Skeletal muscle cell (primary cell): ENCODE data around the gene ZDHHC19.
"Not testable (repeated sequence)": the region's sequence is repeated elsewhere in the genome, so short reads cannot be mapped to it uniquely, and the experiment has no call there.

Experiments used
- DNase-seq: peaks from one replicate; pipeline ENCODE4 v3.0.0-alpha.2; 2010; ENCODE audit warnings: low read depth
- H3K4me3 ChIP-seq: 2 replicates; pipeline ENCODE4 v1.5.1; 2011; ENCODE audit warnings: low read depth, mild to moderate bottlenecking, control low read depth, low read length, moderate library complexity

The ZDHHC19 gene

GRCh38 chr3:196186651-196187573 lies 24.3 kb downstream of the ZDHHC19 start:
- no peak overlapping the region for H3K4me3 ChIP-seq
- no peak for DNase-seq

- H3K4me3 ChIP-seq, result no peak overlapping the region
- DNase-seq, result no peak
These were observed 26.3 kb downstream of the ZDHHC19 start for GRCh38 chr3:196184881-196185280.

GRCh38 chr3:196184169-196184432 lies 27.1 kb downstream of the ZDHHC19 start:
- not testable (repeated sequence) for DNase-seq, H3K4me3 ChIP-seq

GRCh38 chr3:196181127-196181546 lies 30.1 kb downstream of the ZDHHC19 start:
- DNase-seq, result no peak
- H3K4me3 ChIP-seq, result no peak overlapping the region

GRCh38 chr3:196180346-196180745 lies 30.9 kb downstream of the ZDHHC19 start:
- H3K4me3 ChIP-seq, result no peak overlapping the region
- no peak for DNase-seq

GRCh38 chr3:196179380-196180308 lies 31.6 kb downstream of the ZDHHC19 start:
- DNase-seq, result peak; percentile 47
- no peak overlapping the region for H3K4me3 ChIP-seq

GRCh38 chr3:196178993-196179379 lies 32.2 kb downstream of the ZDHHC19 start:
- DNase-seq, result no peak
- no peak overlapping the region for H3K4me3 ChIP-seq

- no peak for DNase-seq
These were observed 33.2 kb downstream of the ZDHHC19 start for GRCh38 chr3:196177967-196178366.

GRCh38 chr3:196177567-196177966 lies 33.6 kb downstream of the ZDHHC19 start:
- no peak overlapping the region for H3K4me3 ChIP-seq
- no peak for DNase-seq

More at GRCh38 chr3:196177967-196178366, 33.2 kb downstream of the ZDHHC19 start:
- H3K4me3 ChIP-seq, result no peak overlapping the region

GRCh38 chr3:196175722-196176121 lies 35.5 kb downstream of the ZDHHC19 start:
- DNase-seq, result no peak
- H3K4me3 ChIP-seq, result no peak overlapping the region

- no peak for DNase-seq
- H3K4me3 ChIP-seq, result no peak overlapping the region
These were observed 36.0 kb downstream of the ZDHHC19 start for GRCh38 chr3:196175116-196175625.

GRCh38 chr3:196174652-196175051 lies 36.5 kb downstream of the ZDHHC19 start:
- peak; percentile 42 for DNase-seq
- H3K4me3 ChIP-seq, result no peak overlapping the region

GRCh38 chr3:196170296-196170695 lies 40.9 kb downstream of the ZDHHC19 start:
- DNase-seq, H3K4me3 ChIP-seq: not testable (repeated sequence)

GRCh38 chr3:196169836-196170240 lies 41.4 kb downstream of the ZDHHC19 start:
- no peak overlapping the region for H3K4me3 ChIP-seq
- no peak for DNase-seq

GRCh38 chr3:196168808-196169391 lies 42.3 kb downstream of the ZDHHC19 start:
- no peak for DNase-seq
- H3K4me3 ChIP-seq, result no peak overlapping the region

- DNase-seq, result no peak
- H3K4me3 ChIP-seq, result no peak overlapping the region
These were observed 44.5 kb downstream of the ZDHHC19 start for GRCh38 chr3:196166741-196167140.

GRCh38 chr3:196165850-196166249 lies 45.4 kb downstream of the ZDHHC19 start:
- DNase-seq, result no peak
- H3K4me3 ChIP-seq, result no peak overlapping the region

GRCh38 chr3:196165006-196165575 lies 46.1 kb downstream of the ZDHHC19 start:
- not testable (repeated sequence) for DNase-seq, H3K4me3 ChIP-seq

- no peak overlapping the region for H3K4me3 ChIP-seq
- no peak for DNase-seq
These were observed 46.6 kb downstream of the ZDHHC19 start for GRCh38 chr3:196164576-196164975.
